ENCODE measurements around the gene HOXA1.

HOXA1 gene

GRCh38 chr7:27095897-27096767 lies at the start of gene HOXA1:
TSS of gene HOXA1 (minus strand) at chr7:27096000. CDS start at chr7:27095912, 88 bp downstream.
- peak; percentile 40 to 62 for DNase-seq (ENCODE audit: low read depth in 1 of 2, low spot score in 1 of 2)

GRCh38 chr7:27145165-27145913 lies 49.5 kb upstream of the HOXA1 start:
- DNase-seq (ENCODE audit: low read depth in 1 of 2, low spot score in 1 of 2), result no peak

- DNase-seq (ENCODE audit: low read depth in 1 of 2, low spot score in 1 of 2), result no peak
These were observed 49.0 kb upstream of the HOXA1 start for GRCh38 chr7:27144781-27145164.

GRCh38 chr7:27143950-27144780 lies 48.4 kb upstream of the HOXA1 start:
- no peak for DNase-seq (ENCODE audit: low read depth in 1 of 2, low spot score in 1 of 2)

GRCh38 chr7:27143023-27143949 lies 47.5 kb upstream of the HOXA1 start, which contains the start of gene HOXA5:
TSS of gene HOXA5 (minus strand) at chr7:27143681. CDS start at chr7:27143607, 74 bp downstream.
- no peak for DNase-seq (ENCODE audit: low read depth in 1 of 2, low spot score in 1 of 2)

GRCh38 chr7:27142580-27143022 lies 46.8 kb upstream of the HOXA1 start:
- no peak for DNase-seq (ENCODE audit: low read depth in 1 of 2, low spot score in 1 of 2)

GRCh38 chr7:27141923-27142579 lies 46.3 kb upstream of the HOXA1 start:
- DNase-seq (ENCODE audit: low read depth in 1 of 2, low spot score in 1 of 2), result no peak

- DNase-seq (ENCODE audit: low read depth in 1 of 2, low spot score in 1 of 2), result no peak
These were observed 45.5 kb upstream of the HOXA1 start for GRCh38 chr7:27141137-27141922.

GRCh38 chr7:27140126-27140857 lies 44.5 kb upstream of the HOXA1 start:
- no peak for DNase-seq (ENCODE audit: low read depth in 1 of 2, low spot score in 1 of 2)

GRCh38 chr7:27139334-27140125 lies 43.7 kb upstream of the HOXA1 start:
- DNase-seq (ENCODE audit: low read depth in 1 of 2, low spot score in 1 of 2), result no peak

GRCh38 chr7:27138985-27139333 lies 43.2 kb upstream of the HOXA1 start:
- DNase-seq (ENCODE audit: low read depth in 1 of 2, low spot score in 1 of 2), result no peak

- DNase-seq (ENCODE audit: low read depth in 1 of 2, low spot score in 1 of 2), result no peak
These were observed 42.7 kb upstream of the HOXA1 start for GRCh38 chr7:27138472-27138871.

- DNase-seq (ENCODE audit: low read depth in 1 of 2, low spot score in 1 of 2), result no peak
These were observed 42.0 kb upstream of the HOXA1 start for GRCh38 chr7:27137640-27138315.

- peak in 1 of 2 donors; percentile 21 for DNase-seq (ENCODE audit: low read depth in 1 of 2, low spot score in 1 of 2)
These were observed 38.6 kb upstream of the HOXA1 start for GRCh38 chr7:27134392-27134791.

- DNase-seq (ENCODE audit: low read depth in 1 of 2, low spot score in 1 of 2), result no peak
These were observed 37.8 kb upstream of the HOXA1 start for GRCh38 chr7:27133409-27134231.

- DNase-seq (ENCODE audit: low read depth in 1 of 2, low spot score in 1 of 2), result no peak
These were observed 37.2 kb upstream of the HOXA1 start for GRCh38 chr7:27132978-27133377.

Measured in activated CD4-positive, alpha-beta T cell treated with anti-CD3 and anti-CD28 coated beads, Interleukin-2, amount 50 U/mL, for 24 hours (primary cell).